Measurements from ENCODE around the gene SBF2.
A peak's percentile ranks its signal among the peaks of the same experiment; 100 is the strongest.
"Not testable (repeated sequence)": the region's sequence is repeated elsewhere in the genome, so short reads cannot be mapped to it uniquely, and the experiment has no call there.

The SBF2 gene

GRCh38 chr11:10005955-10006525 is 288.0 kb downstream of the SBF2 start:
- ATAC-seq (no peak), DNase-seq (no peak)

GRCh38 chr11:10004526-10005113 is 289.4 kb downstream of the SBF2 start:
- ATAC-seq (no peak), DNase-seq (no peak)

- DNase-seq (no peak), ATAC-seq (no peak)
These were observed 291.8 kb downstream of the SBF2 start for GRCh38 chr11:10002221-10002620.

GRCh38 chr11:9992306-9992705 is 301.7 kb downstream of the SBF2 start:
- no peak for DNase-seq
- no peak for ATAC-seq

GRCh38 chr11:9990221-9990973 is 303.6 kb downstream of the SBF2 start:
- no peak for DNase-seq
- ATAC-seq = no peak

GRCh38 chr11:9987303-9987702 is 306.7 kb downstream of the SBF2 start:
- DNase-seq, ATAC-seq: not testable (repeated sequence)

GRCh38 chr11:9982796-9983579 is 311.0 kb downstream of the SBF2 start:
- ATAC-seq (no peak), DNase-seq (no peak)

GRCh38 chr11:9982127-9982795 is 311.8 kb downstream of the SBF2 start:
- DNase-seq (no peak), ATAC-seq (no peak)

GRCh38 chr11:9980931-9981330 is 313.1 kb downstream of the SBF2 start:
- no peak for ATAC-seq
- DNase-seq = no peak

- DNase-seq (no peak), ATAC-seq (no peak)
These were observed 316.5 kb downstream of the SBF2 start for GRCh38 chr11:9977554-9977953.

GRCh38 chr11:9974375-9974774 is 319.6 kb downstream of the SBF2 start:
- DNase-seq = no peak
- ATAC-seq = no peak

- ATAC-seq (no peak), DNase-seq (no peak)
These were observed 320.1 kb downstream of the SBF2 start for GRCh38 chr11:9973921-9974320.

- peak; percentile 46 for ATAC-seq
- DNase-seq = no peak
These were observed 321.0 kb downstream of the SBF2 start for GRCh38 chr11:9972989-9973388.

- no peak for DNase-seq
- ATAC-seq = no peak
These were observed 322.1 kb downstream of the SBF2 start for GRCh38 chr11:9971894-9972293.

- no peak for DNase-seq
- no peak for ATAC-seq
These were observed 325.0 kb downstream of the SBF2 start for GRCh38 chr11:9969068-9969467.

- DNase-seq (no peak), ATAC-seq (no peak)
These were observed 331.3 kb downstream of the SBF2 start for GRCh38 chr11:9962722-9963121.

- no peak for ATAC-seq
These were observed 336.9 kb downstream of the SBF2 start for GRCh38 chr11:9957072-9957471.

GRCh38 chr11:9956483-9956882 is 337.5 kb downstream of the SBF2 start:
- no peak for ATAC-seq
- DNase-seq = no peak

More at GRCh38 chr11:9957072-9957471, 336.9 kb downstream of the SBF2 start:
- no peak for DNase-seq

- no peak for ATAC-seq
- no peak for DNase-seq
These were observed 338.6 kb downstream of the SBF2 start for GRCh38 chr11:9955391-9955790.

- DNase-seq = no peak
- no peak for ATAC-seq
These were observed 339.9 kb downstream of the SBF2 start for GRCh38 chr11:9953994-9954626.

- ATAC-seq = no peak
- DNase-seq = no peak
These were observed 341.4 kb downstream of the SBF2 start for GRCh38 chr11:9952511-9953196.
